Activated T-helper 1 cell treated with Interleukin-2 at 50 U/mL for 16 hours (primary cell): ENCODE results near the gene HIVEP3.
A peak's percentile ranks its signal among the peaks of the same experiment; 100 is the strongest.

Source experiments
- DNase-seq: peaks from one replicate; pipeline ENCODE4 v3.0.0-alpha.2; 2020; ENCODE audit warnings: low read depth

Gene HIVEP3

DNA sequence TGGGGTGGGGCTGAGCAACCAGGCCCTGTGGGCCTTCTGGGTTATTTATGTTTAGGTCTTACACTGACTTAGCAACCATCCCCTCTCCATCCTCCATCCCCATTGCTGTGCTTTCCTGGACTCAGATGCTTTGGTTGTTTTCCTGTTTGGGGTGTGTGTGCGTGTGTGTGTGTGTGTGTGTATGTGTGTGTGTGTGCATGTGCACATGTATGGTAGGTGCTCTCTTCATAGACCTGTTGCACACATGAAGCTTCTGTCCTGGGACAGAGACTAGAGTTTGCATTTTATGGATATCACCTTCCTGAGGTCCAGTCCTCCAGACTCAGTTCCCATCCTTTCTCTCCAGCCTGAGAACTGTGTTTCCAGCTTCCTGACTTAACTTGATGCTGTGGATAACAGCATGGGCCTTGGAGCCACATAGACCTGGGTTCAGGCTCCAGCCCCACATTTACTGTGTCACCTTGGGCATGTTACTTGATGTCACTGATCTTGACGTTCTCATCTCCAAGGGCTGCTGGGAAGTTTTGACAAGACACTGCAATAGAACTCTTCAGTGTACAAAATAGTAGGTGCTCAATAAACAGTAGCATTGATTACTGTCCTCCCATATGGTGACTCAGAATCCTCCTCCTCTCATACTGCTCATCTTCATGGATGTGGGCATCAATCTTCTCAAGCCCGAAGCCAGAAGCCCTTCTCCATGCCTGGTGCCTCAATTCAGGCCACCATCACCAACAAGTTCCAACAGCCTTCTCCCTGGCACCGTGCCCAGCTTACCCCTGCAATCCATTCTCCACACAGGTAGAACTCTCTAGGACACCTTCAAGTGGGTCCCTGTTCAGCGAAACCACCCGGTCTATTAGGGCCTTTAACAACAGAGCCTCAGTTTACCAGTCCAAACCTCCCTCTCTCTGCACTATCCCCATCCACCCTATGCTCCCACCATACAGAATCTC is 252.5 kb downstream of the HIVEP3 start:
- no peak for DNase-seq

DNA sequence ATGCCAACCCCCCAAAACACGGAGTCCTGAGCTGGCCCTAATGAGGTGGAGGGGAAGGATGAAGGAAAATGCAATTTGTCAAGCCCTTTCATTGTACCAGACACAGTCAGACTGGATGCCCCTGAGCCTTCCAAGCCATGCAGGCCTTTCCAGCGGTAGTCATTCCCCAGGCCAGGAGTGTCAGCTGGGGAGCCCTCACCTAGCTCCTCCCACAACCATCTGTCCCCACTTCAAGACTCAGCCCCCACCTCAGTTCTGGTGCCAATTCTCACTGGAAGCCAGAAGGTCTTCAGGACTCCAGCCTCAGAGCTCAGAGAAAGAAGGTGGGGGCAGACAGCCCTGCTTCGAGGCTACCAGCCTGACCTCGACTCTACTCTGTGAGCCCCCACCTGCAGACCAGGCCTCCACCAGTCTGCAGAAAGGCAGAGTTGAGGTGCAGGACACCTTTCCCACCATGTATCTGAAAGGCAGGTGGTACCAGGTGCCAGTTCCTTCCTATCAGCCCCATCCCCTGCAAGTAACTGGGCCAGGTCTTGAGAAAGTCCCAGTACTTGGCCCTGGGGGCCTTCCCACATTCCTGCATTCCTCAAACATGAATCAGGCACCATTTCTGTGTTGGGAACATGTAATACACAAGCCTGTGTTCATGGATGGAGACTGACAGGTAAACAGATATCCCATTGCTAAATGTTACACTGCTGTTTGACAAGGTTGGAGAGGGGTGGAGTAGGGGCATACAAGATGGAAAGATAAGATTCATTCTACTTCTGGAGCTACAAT is 253.7 kb downstream of the HIVEP3 start:
- DNase-seq: no peak

DNA sequence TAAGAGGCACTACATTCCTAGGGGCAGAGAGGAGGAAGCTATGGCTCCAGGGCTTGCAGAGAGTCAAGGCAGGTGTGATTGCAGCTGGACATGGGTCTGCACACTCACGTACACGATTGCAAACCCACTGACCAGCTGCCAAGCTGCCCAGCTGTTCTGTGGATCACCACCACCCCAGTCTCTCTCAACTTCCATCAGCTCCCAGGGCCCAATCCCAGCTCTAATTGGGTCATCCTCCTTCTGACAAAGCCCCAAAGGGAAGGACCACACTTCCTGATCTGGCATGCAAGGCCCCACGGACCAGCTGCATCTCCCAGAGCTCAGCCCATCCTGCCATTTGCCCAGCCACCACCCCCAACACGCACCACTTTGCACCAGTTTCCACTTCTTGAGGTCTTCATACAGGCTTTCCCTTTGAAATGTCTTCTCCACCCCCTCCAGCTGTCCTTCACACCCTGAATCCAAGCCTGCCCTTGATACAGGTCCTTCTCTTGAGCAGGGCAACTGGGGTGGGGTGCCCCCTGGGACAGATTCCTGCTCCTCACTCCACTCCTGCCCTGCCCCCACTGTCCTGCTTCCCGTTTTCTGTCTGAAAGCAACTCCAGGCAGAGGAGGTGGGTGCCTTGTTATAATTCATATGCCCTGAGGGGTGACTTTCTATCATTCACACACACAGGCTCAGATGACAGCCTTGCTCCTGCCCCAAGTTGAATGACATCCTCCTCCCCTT is 254.9 kb downstream of the HIVEP3 start:
- DNase-seq: no peak

DNA sequence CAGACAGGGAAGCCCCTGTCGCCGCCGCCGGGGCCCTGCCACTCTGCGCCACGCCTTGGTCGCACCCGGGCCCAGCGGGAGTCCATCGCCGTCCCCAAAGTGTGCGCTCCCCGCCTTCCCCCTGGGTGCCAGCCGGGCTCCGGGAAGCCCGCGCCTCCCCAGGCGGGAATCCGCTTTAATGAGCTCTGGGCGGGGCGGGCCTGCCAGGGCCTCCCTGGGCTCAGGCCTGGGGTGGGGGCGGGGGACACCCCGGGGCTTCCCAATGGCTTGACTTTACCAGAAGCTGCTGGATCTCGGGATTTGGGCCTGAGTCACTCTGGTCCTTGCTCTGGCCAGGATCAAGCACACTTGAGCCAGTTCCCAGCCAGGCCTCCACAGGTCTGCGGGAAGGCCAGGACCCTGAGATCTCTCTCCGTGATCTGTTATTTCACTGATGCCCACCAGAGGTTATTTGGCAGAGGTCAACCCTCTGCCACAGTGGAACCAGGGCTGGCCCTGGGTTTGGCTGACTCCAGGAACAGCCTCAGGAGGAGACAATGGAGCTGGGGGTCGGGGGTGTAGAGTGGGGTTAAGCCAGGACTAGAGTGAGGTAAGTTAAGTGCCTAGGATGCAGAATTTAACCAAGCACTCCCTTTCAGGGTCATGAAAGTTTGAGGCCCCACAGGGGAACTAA is 255.8 kb downstream of the HIVEP3 start:
- DNase-seq: no peak

DNA sequence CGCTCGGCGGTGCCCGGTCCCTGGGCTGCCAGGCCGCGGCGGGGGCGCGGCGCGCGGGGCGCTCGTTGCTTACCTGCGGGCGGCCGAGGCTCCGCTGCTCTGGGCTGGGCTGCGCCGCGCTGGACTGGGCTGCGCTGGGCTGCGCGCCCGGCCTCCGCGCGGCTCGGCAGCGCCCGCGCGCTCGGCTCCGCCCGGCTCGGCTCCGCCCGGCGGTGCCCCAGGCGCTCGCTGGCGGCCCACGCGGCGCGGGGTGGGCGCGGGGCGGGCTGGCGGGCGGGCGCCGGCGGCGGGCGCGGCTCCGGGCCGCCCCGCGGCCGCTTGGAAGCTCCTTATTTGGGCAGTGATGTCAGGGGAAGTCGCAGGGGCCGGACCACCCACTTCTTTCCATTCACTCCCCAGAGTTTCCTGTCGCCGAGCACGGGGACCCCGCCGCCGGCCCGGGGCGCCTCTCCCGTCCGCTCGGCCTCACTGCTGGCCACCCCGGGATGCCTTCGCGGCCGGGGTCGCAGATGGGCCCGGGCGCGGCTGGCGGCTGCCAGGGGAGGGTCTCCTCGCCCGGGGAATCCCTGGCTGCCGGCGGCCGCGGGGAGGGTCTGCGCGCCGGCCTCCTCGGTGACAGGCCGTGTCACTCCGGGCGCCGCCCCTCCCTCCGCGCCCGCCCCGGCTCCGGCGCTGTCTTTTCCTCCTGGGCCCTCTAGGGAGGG is 256.5 kb downstream of the HIVEP3 start:
- peak; percentile 59 for DNase-seq

DNA sequence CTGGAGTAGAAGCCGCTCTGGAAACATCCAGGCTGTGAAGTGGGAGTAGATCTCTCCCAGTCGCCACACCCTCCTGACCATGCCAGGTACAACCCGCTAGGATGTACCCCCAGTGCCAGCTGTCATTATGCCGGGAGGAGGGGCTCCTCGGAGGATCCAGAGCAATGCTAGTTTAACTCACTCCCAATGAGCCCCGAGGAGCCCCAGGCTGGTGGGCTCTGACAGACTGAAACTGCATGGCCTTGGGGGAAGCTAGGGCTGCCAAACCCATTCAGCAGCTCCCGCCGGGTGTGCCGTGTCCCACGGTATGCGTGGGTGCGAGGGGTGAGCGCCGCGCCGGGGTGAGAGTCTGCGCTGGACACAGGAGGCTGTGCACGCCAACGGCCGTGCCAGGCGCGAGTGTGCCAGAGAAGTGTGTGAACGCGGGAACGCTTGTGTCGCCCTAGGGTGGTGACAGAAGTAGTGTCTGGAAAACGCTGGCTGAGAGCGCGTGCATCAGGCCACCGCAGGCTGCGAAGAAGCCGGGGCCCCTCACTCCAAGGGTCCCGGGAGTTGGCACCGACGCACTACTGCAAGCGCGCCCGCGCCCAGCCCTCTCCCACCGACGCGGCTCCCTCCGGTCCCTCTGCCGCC is 257.2 kb downstream of the HIVEP3 start:
- no peak for DNase-seq

DNA sequence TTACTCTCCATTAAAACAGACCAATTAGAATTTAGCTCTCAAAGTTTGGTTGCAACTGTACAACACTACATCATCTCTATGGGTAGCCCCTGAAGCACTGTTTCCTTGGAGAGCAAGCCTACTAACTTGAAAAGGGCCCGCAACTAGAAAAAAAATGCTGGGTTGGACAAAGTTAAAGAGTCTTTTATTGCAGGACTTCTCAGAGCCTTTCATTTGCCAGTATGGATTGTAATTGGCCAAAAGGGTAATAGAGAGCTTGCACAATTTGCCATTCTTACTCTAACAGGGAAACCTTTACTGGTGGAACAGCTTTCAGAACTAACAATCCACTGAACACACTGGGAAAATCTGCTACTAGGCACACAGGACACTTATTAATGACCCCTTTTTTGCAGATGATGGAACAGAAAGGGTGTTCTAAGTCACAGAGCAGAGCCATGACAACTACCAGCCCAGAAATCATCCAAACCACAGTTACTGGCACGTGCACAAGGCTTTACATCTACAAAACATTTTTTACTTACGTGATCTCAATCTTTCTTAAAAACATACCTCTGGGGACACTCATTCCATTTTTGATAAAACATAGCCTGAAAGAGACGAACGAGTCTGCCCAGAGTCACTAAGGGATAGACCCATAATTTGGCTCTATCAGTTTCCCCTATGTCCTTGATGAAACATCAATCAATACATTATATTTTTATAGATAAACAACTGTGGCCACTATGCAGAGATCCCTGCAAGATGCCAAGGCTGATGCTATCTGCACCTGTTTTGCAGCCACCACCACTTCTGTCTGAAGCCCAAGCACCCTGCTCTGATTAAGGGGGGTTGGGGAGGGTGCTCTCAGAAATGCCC is 257.9 kb downstream of the HIVEP3 start:
- no peak for DNase-seq

DNA sequence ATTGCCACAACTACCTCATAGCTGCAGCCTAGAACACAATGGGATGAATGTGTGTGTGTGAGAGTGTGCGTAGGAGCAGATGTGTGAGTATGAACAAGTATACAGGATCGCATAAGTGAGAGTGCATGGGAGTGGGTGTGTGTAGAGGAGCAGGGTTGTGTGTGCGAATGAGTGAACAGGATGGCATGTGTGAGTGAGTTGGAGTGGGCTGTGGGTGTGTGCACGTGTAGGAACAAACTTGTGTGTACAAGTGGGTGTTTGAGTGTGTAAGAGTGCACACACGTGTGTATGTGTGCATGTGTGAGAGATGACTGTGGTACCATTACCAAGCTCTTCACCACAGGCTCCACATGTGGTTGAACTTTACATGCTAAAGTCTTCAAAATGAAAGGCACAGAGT is 258.8 kb downstream of the HIVEP3 start:
- no peak for DNase-seq

DNA sequence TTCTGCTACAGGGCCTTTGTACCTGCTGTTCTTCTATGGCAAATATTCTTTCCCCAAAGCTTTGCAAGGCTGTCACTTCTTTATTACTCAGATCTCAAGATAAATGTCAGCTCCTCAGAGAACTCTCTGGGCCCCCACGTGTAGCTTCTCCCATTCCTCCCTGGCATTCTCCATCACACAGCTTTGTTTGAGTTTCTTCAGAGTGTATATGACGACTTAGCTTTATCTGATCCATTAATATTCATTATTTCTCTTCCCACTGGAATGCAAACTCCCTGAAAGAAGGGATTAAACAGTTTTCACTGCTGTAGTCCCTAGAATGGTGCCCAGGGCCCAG is 259.6 kb downstream of the HIVEP3 start:
- DNase-seq: no peak

DNA sequence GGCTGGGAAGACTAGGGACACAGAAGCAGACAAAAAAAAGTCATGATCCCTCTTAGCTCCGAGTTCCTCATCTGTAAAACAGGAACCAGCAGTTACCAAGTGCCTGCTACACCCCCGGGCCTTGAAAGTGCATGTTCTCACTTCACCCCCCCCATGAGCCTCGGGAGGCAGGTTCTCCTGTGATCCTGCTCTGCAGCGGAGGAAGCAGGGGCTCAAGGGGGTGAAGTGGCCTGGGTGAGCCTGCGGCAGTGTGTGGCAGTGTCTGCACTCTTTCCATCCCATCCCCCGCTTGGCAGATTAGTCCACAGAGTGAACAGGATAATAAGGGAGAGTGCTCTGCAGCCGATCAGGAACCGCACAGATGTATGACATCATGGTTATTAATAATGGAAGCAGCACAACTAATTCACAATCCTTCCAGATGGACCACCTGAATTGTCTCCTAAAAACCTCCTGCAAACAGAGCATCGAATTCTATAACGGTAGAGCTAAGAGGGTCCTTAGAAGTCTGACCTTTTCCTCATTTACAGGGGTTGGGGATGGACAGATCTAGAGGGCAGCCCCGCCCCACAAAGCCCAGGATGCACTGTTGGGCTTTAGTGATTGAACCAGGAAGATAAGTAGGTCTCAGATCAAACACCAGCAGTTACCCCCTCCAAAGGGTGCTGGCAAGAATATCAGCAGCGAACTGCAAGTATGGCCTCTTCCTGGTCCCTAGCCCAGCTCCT is 260.1 kb downstream of the HIVEP3 start:
- no peak for DNase-seq

DNA sequence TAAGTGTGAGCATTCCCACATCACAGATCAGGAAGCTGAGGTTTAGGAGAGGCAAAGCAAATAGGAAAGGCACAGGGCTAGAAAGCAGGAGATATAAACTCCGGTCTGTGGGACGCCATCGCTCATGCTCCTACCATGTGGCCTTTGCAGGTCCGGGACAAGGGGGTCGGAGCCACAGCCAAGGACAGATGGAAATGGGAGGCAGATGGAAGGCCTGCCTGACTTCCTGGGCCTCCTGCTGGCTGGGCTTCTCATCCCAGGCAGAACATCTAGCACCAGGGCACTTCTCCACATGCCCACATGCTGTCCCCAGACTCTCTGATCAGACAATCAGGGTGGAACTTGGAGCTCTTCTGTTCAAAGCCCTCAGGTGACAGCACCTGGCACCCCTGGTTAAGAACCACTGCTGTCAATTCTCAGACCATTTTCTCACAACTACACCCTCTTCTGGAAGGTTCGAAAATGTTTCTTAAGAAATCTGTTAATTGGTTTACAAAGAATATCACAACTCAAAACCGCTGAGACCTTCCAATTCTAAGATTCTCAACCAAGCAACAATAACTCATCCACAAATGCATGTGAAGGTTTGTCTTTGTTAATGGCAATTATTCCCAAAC is 260.9 kb downstream of the HIVEP3 start:
- no peak for DNase-seq

DNA sequence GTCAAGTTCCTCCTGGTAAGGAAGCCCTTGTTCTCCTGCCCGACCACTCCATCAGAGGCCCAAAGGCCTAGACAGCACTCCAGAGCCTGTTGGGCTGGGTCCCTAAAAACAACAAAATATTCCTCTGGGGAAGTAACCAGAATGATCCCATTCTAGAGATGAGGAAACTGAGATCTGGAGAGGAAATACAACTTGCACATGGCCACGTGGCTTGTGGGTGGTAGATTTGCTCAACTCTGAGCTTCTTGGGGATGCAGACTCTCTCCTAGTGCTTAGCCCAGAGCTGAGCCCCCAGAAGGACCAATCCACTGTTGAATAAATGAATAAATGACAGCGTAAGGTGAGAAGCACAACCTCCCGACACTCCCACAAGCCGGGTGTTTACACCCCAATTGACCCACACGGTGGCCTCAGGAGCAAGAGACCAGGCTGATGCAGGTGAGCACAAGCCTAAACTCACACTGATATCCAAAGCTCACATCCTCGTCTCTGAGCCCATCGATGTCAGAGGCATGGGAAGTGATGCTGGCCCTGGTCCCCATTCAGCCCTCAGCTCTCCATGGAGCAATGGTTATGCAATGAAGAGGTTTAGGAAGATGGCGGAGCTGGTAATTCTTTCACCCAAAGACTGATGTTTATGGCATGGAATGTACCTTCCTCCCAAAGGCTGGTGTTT is 261.8 kb downstream of the HIVEP3 start:
- DNase-seq: no peak

DNA sequence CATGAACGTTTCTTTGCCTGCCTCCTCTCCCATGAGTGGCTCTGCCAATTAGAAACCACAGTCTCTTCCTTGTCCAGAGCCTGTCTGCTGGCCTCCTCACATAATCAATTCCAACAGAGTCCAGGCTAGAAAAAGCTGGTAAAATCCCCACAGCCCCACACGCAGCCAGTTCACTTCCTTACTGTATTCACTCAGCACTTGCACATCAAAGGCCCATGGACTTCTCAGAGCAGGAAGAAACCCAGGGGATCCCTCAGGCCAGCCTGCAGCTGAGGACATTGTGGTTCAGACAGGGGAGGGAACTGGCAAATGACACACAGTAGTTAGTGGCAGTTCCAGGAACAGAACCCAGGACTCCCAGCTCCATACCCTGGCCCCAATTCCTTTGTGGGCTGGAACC is 262.7 kb downstream of the HIVEP3 start:
- no peak for DNase-seq

DNA sequence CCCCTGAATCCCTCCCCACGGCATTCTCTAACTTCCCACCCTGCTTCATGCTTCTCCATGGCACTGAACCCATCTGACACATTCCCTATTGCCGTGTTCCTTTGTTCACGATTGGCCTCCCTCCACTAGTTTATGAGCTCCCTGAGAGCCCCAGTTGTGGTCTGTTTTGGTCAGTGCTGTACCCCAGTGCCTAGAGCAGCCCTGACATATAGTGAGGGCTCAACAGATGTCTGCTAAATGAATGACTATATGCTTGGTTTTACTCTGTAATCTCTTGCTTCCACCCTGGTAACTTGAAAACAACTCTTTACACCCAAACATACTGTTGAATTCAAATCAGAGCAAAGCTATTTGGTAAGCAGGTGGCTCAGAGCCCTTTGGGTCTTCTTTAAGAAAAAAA is 263.1 kb downstream of the HIVEP3 start:
- no peak for DNase-seq

DNA sequence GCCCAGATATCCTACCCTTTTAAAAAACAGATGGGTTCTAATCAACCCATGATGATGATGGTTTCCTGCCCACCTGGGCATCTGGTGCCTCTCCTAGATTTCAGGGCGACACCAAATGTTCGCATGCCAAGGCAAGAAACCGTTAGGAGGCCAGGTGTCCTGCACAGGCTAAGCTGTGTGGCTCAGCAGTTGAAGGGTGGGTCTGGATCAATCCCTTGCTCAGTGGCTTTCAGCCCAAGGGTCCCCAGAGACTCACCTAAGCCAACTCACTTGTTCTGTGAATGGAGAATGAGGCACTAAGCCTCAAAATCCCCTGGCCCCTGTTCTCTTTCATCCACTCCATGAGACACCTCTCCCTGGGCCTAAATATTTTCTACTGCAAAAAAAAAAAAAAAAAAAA is 265.1 kb downstream of the HIVEP3 start:
- no peak for DNase-seq

DNA sequence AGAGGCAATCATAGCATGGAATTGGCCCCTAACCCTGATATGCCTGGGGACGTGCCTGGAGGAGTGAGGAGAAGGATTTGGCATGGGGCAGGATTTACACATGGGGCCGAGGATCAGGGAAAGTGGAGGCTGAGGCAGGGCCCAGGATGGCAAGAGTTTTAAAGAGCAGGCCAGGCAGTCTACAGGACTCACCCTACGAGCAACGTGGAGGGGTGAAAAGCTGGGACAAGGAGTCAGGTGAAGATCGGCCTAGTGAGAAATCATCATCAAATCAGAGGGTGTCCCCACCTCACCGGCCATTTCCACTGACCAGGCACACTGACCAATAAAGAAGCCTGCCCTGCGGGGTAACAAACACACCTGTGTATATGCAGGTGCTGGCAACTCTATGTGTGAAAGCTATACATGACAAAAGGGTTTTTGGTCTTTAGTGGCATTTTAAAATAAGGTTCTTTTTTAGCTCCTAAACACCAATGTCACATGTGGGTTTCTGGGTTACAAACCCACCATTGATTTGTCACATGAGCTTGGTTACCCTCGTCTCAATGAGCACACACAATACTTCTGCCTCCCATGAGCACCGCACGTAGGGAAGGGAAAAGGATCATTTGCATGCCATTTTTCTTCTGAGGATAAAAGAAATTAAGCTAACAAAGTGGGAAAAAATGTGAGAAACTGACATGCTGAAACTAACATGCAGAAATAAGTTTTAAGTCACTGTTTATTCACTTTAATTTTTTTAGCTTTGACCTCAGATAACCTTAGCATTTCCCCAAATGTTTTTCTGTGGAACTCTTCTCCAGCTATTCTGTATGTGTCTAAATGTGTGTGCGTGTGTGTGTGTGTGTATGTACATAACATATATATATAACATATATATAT is 266.1 kb downstream of the HIVEP3 start:
- no peak for DNase-seq
